Suprapubic skin (tissue), 4 donors: Measurements from ENCODE around the gene TGFBR3L. TPM values are rescaled to one million over a fixed set of nuclear protein-coding genes. Genes with fewer than 3 reads are reported as not detected.

Experiments
- DNase-seq, 2 donors: peaks; one replicate each; pipeline ENCODE4 v3.0.0-alpha.2; 2019; ENCODE audit warnings: low spot score in 2 of 2
- H3K27ac ChIP-seq: fragments of 200-600 bp; sonication (generic); one replicate; pipeline ENCODE4 v1.5.1; 2019
- H3K27me3 ChIP-seq: fragments of 200-600 bp; sonication (generic); one replicate; pipeline ENCODE4 v1.5.1; 2019
- H3K36me3 ChIP-seq: fragments of 200-600 bp; sonication (generic); one replicate; pipeline ENCODE4 v1.5.1; 2019
- H3K4me1 ChIP-seq: fragments of 200-600 bp; sonication (generic); one replicate; pipeline ENCODE4 v1.5.1; 2019
- H3K4me3 ChIP-seq: fragments of 200-600 bp; sonication (generic); one replicate; pipeline ENCODE4 v1.5.1; 2019; ENCODE audit warnings: mild to moderate bottlenecking
- H3K9me3 ChIP-seq: fragments of 200-600 bp; sonication (generic); one replicate; pipeline ENCODE4 v1.5.1; 2019
- EP300 ChIP-seq: sonication (generic); formaldehyde crosslinking; IDR thresholded peaks from one replicate; pipeline ENCODE4 v1.6.1; 2017; ENCODE audit warnings: antibody characterized with exemption
- POLR2A ChIP-seq, 2 donors: fragments of 450-650 bp; IDR thresholded peaks; one replicate each; pipeline ENCODE4 v1.6.1; 2017; ENCODE audit warnings: antibody characterized with exemption in 2 of 2, mild to moderate bottlenecking in 2 of 2, moderate library complexity in 2 of 2
- POLR2AphosphoS5 ChIP-seq, 3 donors: sonication (generic); formaldehyde crosslinking; IDR thresholded peaks; one replicate each; pipeline ENCODE4 v1.6.1; 2017; ENCODE audit warnings: antibody characterized with exemption in 3 of 3
- WGBS: methylation state at CpG from one replicate; pipeline ENCODE4 v1.1.5; 2018; 5-methylcytosine and 5-hydroxymethylcytosine counted together
- total RNA-seq, 4 donors: library from RNA; depleted of rRNA; stranded (reverse); fragments of >200 nt; gene quantifications; one replicate each; pipeline ENCODE4 v1.1.0, GENCODE V29; 2016
- TF ChIP-seq, protein P1 (sequence below), 2 donors: fragments of 200-600 bp in 1 of 2; fragments of 450-650 bp in 1 of 2; sonication (generic) in 1 of 2; IDR thresholded peaks; one replicate each; pipeline ENCODE4 v1.5.1; 2016 to 2019; ENCODE audit warnings: antibody characterized with exemption in 2 of 2, mild to moderate bottlenecking in 1 of 2, moderate library complexity in 1 of 2

TGFBR3L gene
- total RNA-seq, 4 donors from 2014 or later: not detected

DNA sequence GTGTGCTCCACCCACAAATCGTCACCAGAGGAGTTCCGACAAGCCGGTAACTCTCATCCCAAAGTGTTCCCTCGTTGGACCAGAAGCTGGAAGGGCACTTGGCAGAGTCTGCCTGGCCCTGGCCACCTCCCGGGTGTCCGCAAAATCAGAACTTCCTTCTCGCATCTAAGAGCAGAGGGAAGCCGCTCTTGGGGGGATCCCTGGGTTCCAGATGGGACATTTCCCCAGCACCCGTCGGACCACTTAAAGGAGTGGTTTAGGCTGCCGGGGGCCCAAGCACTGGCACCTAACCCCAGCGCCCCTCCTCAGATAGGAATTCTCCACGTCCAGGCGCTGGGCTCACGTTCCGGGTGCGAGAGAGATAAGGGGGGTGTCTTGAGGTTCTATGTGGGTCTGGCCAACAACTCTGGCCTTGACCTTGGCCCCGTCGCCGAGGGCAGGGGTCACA lies 11.8 kb upstream of the TGFBR3L start:
- no peak for DNase-seq
- H3K36me3 ChIP-seq: peaks cover 14% of the 10 kb centered on the region
- H3K9me3 ChIP-seq: no peaks in the 10 kb centered on the region
- H3K4me3 ChIP-seq: peak overlapping the region; percentile 86
- 0% methylated on average over 2 of the region's 20 CpGs for whole genome bisulfite sequencing
- H3K4me1 ChIP-seq: peaks cover 73% of the 10 kb centered on the region
- peak overlapping the region; percentile 90 for H3K27ac ChIP-seq
- TF ChIP-seq, protein P1, sequence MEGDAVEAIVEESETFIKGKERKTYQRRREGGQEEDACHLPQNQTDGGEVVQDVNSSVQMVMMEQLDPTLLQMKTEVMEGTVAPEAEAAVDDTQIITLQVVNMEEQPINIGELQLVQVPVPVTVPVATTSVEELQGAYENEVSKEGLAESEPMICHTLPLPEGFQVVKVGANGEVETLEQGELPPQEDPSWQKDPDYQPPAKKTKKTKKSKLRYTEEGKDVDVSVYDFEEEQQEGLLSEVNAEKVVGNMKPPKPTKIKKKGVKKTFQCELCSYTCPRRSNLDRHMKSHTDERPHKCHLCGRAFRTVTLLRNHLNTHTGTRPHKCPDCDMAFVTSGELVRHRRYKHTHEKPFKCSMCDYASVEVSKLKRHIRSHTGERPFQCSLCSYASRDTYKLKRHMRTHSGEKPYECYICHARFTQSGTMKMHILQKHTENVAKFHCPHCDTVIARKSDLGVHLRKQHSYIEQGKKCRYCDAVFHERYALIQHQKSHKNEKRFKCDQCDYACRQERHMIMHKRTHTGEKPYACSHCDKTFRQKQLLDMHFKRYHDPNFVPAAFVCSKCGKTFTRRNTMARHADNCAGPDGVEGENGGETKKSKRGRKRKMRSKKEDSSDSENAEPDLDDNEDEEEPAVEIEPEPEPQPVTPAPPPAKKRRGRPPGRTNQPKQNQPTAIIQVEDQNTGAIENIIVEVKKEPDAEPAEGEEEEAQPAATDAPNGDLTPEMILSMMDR (IDR thresholded peaks at IDR 0.05): no peak
- no peak for TF ChIP-seq POLR2AphosphoS5 (IDR thresholded peaks at IDR 0.05)
- no peak for TF ChIP-seq POLR2A (IDR thresholded peaks at IDR 0.05)
- no peak for TF ChIP-seq EP300
- H3K27me3 ChIP-seq: no peaks in the 10 kb centered on the region

DNA sequence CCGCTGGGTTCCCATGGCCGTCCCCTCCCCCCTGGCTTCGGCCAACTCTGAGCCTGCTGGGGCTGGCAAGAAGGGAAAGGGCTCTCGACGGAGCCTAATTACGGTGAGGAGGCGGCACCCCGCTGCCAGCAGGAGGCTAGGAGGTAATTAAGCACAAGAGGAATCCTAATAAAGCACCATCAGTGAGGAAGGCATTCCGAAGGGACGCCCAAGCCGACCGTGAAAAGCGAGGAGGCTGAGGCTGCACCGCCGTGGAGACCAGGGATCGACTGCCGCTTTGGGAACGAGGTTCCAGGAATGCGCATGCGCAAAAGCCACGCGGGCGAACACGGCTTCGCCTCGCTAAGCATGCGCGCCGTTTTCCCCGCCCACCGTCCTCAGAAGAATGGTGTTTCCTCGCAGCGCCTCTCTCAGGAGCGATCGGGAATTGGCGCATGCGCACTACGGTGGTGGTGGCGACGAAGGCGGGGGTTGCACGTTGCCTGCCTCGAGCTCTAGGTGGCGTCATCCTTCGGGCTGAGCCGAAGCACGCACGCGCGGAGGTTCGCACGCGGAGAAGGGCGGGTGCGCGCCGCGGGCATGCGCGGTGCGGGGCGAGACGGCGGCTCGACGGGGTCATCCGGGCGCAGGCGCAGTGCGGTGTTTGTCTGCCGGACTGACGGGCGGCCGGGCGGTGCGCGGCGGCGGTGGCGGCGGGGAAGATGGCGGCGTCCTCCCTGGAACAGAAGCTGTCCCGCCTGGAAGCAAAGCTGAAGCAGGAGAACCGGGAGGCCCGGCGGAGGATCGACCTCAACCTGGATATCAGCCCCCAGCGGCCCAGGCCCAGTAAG lies 11.2 kb upstream of the TGFBR3L start, which contains the start of gene MAP2K7:
Gene MAP2K7, plus strand, starts transcription at position 634 of the 830 bp plus-strand sequence. Its CDS starts 68 bp downstream, at position 702.
- H3K27me3 ChIP-seq: no peaks in the 10 kb centered on the region
- TF ChIP-seq POLR2AphosphoS5 (IDR thresholded peaks at IDR 0.05) (peak; percentile 52 to 92 (median 82)), POLR2A (IDR thresholded peaks at IDR 0.05) (peak in 1 of 2 donors; percentile 58), EP300 (no peak)
- TF ChIP-seq, protein P1 (IDR thresholded peaks at IDR 0.05): peak in 1 of 2 donors; percentile 52
- peak; percentile 100 for DNase-seq
- H3K4me1 ChIP-seq: peaks cover 74% of the 10 kb centered on the region
- peak within 1 kb of the TSS; percentile 90 for H3K27ac ChIP-seq
- H3K4me3 ChIP-seq: peak within 1 kb of the TSS; percentile 86
- peaks cover 14% of the 10 kb centered on the region for H3K36me3 ChIP-seq
- 0% methylated on average over 18 of the region's 89 CpGs for WGBS
- no peaks in the 10 kb centered on the region for H3K9me3 ChIP-seq

DNA sequence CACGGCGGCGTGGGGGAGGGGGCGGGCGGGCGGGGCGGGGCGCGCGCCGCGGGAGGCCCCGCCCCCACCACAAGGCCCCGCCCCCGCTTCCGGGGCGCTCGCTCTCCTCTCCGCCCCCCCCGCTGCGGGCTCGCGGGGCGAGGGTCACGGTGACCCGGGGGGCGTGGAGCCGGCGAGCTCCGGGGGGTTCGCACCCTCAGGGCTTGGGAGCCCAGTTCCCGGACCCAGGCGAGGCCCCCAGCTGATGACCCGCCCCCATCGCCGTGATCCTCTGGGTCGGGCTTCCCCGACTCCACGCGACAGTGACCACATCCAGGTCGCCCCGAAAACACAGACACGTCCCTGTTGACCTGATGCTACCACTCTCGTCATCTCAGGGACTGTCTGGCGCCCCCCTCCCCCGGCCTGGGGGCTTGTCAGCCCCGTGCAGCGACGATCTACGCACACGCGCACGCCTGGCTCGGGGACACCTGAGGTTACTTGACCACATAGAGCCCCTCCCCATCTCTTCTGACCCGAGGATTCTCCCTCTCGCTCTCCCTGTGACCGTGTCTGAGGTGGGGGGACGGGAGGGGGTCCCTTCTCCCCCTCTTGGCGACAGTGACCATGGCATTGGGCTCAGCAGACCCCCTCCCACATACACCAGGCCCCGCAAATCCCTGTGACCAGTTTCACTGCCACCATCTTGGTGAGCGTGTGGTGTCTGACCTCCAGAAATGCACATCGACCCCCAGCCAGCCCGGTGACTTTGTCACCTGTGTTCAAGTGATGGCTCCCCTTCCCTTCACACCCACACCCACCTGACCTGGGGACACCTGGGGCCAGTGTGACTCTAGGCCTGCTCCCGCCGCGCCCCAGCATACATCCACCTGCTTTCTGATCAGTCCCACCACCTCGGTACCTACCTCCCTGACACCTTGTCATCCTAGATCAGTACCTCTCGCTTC lies 10.3 kb upstream of the TGFBR3L start:
- peaks cover 80% of the 10 kb centered on the region for H3K4me1 ChIP-seq
- H3K27me3 ChIP-seq: no peaks in the 10 kb centered on the region
- DNase-seq: peak in 1 of 2 donors; percentile 86
- no peak for TF ChIP-seq POLR2A (IDR thresholded peaks at IDR 0.05)
- TF ChIP-seq, protein P1 (IDR thresholded peaks at IDR 0.05): no peak
- TF ChIP-seq POLR2AphosphoS5 (IDR thresholded peaks at IDR 0.05): no peak
- TF ChIP-seq EP300: no peak
- H3K4me3 ChIP-seq: peak overlapping the region; percentile 86
- 19% methylated on average over 31 of the region's 68 CpGs for WGBS
- no peaks in the 10 kb centered on the region for H3K9me3 ChIP-seq
- H3K27ac ChIP-seq: peak overlapping the region; percentile 90
- peaks cover 14% of the 10 kb centered on the region for H3K36me3 ChIP-seq

DNA sequence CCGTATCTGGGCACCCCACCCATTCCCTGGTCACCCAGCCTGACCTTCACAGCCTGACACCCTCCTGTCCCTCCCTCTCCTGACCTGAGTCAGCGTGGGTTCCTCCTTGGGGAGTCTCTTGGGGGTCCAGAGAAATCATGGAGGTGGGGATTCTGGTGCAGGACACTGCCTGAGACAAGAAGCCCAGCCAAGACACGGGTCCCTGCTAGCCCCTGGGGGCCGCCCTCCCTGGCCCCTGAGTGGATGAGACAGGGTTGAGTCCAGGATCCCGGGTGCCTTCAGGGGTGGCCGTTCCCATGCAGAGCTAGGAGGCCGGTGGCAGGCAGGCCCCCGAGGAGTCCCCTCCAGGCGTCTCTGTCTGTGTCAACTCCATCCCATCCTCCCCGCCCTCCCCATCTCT lies 9.4 kb upstream of the TGFBR3L start:
- DNase-seq: peak in 1 of 2 donors; percentile 65
- no peak overlapping the region for H3K27ac ChIP-seq
- H3K4me1 ChIP-seq: peaks cover 73% of the 10 kb centered on the region
- peak overlapping the region; percentile 86 for H3K4me3 ChIP-seq
- H3K27me3 ChIP-seq: no peaks in the 10 kb centered on the region
- TF ChIP-seq POLR2A (IDR thresholded peaks at IDR 0.05) (no peak), POLR2AphosphoS5 (IDR thresholded peaks at IDR 0.05) (no peak), EP300 (no peak)
- TF ChIP-seq, protein P1 (IDR thresholded peaks at IDR 0.05): no peak
- WGBS: 57% methylated on average over 10 of the region's 10 CpGs
- no peaks in the 10 kb centered on the region for H3K9me3 ChIP-seq
- H3K36me3 ChIP-seq: peaks cover 20% of the 10 kb centered on the region
